Esophagus muscularis mucosa (tissue), 4 donors: ENCODE measurements around the gene ABCD4. TPM values are rescaled to one million over a fixed set of nuclear protein-coding genes. Genes with fewer than 3 reads are reported as not detected.

Experiments
- DNase-seq: peaks from one replicate; pipeline ENCODE4 v3.0.0-alpha.2; 2017; ENCODE audit errors: extremely low spot score
- H3K27ac ChIP-seq, 4 donors: fragments of 200-600 bp; sonication (generic); replicated peaks in 1 of 4; 1 replicate in 3 of 4; 2 replicates in 1 of 4; pipeline ENCODE4 v1.5.1; 2016 to 2019; ENCODE audit warnings: mild to moderate bottlenecking in 1 of 4
- H3K27me3 ChIP-seq, 4 donors: fragments of 200-600 bp; sonication (generic); one replicate each; pipeline versions ENCODE4 v1.5.1 to v1.6.0; 2016 to 2019
- H3K36me3 ChIP-seq, 4 donors: fragments of 200-600 bp; sonication (generic); one replicate each; pipeline ENCODE4 v1.5.1; 2016 to 2019
- H3K4me1 ChIP-seq, 4 donors: fragments of 200-600 bp; sonication (generic); one replicate each; pipeline ENCODE4 v1.5.1; 2016 to 2019
- H3K4me3 ChIP-seq, 4 donors: fragments of 200-600 bp; sonication (generic); 1 replicate in 2 of 4; 2 replicates in 2 of 4; pipeline ENCODE4 v1.5.1; 2016 to 2019; ENCODE audit warnings: mild to moderate bottlenecking in 4 of 4, moderate library complexity in 1 of 4
- H3K9me3 ChIP-seq, 4 donors: fragments of 200-600 bp; sonication (generic); 1 replicate in 3 of 4; 2 replicates in 1 of 4; pipeline ENCODE4 v1.5.1; 2016 to 2019
- EP300 ChIP-seq: sonication (generic); formaldehyde crosslinking; IDR thresholded peaks from one replicate; pipeline ENCODE4 v1.6.1; 2017; ENCODE audit warnings: antibody characterized with exemption
- POLR2A ChIP-seq: fragments of 450-650 bp; IDR thresholded peaks from one replicate; pipeline ENCODE4 v1.6.1; 2017; ENCODE audit warnings: antibody characterized with exemption, moderate library complexity, mild to moderate bottlenecking, low read depth
- POLR2AphosphoS5 ChIP-seq, 2 donors: sonication (generic); formaldehyde crosslinking; IDR thresholded peaks; one replicate each; pipeline ENCODE4 v1.6.1; 2017; ENCODE audit warnings: antibody characterized with exemption in 2 of 2
- WGBS: methylation state at CpG from one replicate; pipeline ENCODE4 v1.1.5; 2018; 5-methylcytosine and 5-hydroxymethylcytosine counted together
- intact Hi-C: fragments of 100-400 bp; cut with DNase I; formaldehyde crosslinking; loops from one replicate; pipeline ENCODE4 v1.15.1; 2023
- total RNA-seq, 4 donors: library from RNA; depleted of rRNA; stranded (reverse); fragments of >200 nt; gene quantifications; one replicate each; pipeline versions ENCODE4 v1.1.0 to v1.2.1, GENCODE V29; 2016
- TF ChIP-seq, protein P1 (sequence below), 3 experiments: fragments of 200-600 bp in 2 of 3; fragments of 450-650 bp in 1 of 3; sonication (generic) in 2 of 3; IDR thresholded peaks; one replicate each; pipeline ENCODE4 v1.5.1; 2017 to 2019; ENCODE audit warnings: antibody characterized with exemption in 3 of 3, mild to moderate bottlenecking in 2 of 3, moderate library complexity in 1 of 3

The ABCD4 gene
- total RNA-seq, 4 donors from 2014 or later = 25.5 to 39.5 (median 29.3) TPM

DNA sequence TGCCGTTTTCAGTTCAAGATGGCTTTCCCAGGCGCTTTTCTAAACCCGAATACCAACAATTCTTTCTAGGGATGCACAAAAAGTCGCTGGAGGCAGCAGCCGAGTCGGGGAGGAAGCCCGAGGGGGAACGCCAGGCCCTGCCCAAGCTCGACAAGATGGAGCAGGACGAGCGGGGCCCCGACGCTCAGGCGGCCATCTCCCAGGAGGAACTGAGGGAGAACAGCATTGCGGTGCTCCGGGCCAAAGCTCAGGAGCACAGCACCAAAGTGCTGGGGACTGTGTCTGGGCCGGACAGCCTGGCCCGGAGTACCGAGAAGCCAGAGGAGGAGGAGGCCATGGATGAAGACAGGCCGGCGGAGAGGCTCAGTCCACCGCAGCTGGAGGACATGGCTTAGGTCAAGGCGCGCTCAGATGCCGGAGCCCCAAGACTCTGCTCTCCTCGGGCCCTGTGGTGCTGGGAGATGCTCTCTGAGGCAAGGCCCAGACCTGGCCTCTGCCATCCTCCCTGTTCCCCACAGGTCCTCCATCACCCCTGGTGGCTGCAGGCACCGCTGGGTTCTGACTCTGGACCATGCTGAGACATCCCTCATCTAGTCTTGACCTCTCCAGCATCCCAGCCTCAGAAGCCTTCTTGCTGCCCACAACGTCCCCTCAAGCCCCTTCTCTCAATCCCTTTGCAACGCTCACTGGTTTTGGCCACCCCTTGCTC, 42.1 kb downstream of the ABCD4 start:
- H3K9me3 ChIP-seq = no peaks in the 10 kb centered on the region
- H3K4me3 ChIP-seq = no peak overlapping the region
- DNase-seq = no peak
- peaks cover 0 to 24% (median 0%) of the 10 kb centered on the region in 4 donors for H3K27me3 ChIP-seq
- TF ChIP-seq EP300 = no peak
- no peak for TF ChIP-seq POLR2AphosphoS5 (IDR thresholded peaks at IDR 0.05)
- TF ChIP-seq, protein P1, sequence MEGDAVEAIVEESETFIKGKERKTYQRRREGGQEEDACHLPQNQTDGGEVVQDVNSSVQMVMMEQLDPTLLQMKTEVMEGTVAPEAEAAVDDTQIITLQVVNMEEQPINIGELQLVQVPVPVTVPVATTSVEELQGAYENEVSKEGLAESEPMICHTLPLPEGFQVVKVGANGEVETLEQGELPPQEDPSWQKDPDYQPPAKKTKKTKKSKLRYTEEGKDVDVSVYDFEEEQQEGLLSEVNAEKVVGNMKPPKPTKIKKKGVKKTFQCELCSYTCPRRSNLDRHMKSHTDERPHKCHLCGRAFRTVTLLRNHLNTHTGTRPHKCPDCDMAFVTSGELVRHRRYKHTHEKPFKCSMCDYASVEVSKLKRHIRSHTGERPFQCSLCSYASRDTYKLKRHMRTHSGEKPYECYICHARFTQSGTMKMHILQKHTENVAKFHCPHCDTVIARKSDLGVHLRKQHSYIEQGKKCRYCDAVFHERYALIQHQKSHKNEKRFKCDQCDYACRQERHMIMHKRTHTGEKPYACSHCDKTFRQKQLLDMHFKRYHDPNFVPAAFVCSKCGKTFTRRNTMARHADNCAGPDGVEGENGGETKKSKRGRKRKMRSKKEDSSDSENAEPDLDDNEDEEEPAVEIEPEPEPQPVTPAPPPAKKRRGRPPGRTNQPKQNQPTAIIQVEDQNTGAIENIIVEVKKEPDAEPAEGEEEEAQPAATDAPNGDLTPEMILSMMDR (IDR thresholded peaks at IDR 0.05) = no peak
- no peak for TF ChIP-seq POLR2A
- intact Hi-C loops = no loop called here
- peaks cover 5 to 21% (median 19%) of the 10 kb centered on the region in 4 donors for H3K4me1 ChIP-seq
- WGBS = 94% methylated on average over 19 of the region's 29 CpGs
- no peaks in the 10 kb centered on the region for H3K36me3 ChIP-seq
- no peak overlapping the region for H3K27ac ChIP-seq

DNA sequence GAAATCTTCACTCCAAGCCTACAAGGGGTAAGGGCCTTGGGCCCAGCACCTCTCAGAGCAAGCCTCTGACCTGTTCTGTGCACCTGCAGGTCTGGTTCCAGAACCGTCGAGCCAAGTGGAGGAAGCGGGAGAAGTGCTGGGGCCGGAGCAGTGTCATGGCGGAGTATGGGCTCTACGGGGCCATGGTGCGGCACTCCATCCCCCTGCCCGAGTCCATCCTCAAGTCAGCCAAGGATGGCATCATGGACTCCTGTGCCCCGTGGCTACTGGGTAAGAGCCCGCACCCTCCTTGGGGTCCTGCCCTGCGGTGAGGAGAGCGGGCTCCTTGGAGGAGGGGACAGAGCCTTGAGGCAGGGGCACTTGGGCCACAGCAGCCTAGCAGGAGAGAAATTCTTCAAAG, 43.2 kb downstream of the ABCD4 start:
- intact Hi-C loops = no loop called here
- H3K4me3 ChIP-seq = no peak overlapping the region
- peaks cover 5 to 21% (median 19%) of the 10 kb centered on the region in 4 donors for H3K4me1 ChIP-seq
- H3K27ac ChIP-seq = no peak overlapping the region
- H3K9me3 ChIP-seq = no peaks in the 10 kb centered on the region
- 95% methylated on average over 4 of the region's 12 CpGs for WGBS
- DNase-seq = no peak
- TF ChIP-seq POLR2AphosphoS5 (IDR thresholded peaks at IDR 0.05) = no peak
- TF ChIP-seq, protein P1 (IDR thresholded peaks at IDR 0.05) = no peak
- no peak for TF ChIP-seq EP300
- peaks cover 0 to 24% (median 0%) of the 10 kb centered on the region in 4 donors for H3K27me3 ChIP-seq
- no peaks in the 10 kb centered on the region for H3K36me3 ChIP-seq

DNA sequence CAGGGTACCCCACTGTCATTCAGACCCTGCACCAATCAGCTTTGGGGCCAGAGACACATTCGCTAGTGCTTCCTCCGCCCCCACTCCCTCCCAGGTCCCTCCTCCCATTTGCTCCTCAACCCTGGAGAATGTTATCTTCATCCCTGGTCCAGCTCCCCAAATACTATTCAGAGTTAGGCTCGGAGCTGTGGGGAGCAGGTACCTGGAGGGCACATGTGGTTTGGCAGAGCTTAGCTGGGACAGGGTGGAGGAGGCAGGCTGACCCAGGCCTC, 44.0 kb downstream of the ABCD4 start:
- no peak overlapping the region for H3K27ac ChIP-seq
- H3K27me3 ChIP-seq = peaks cover 0 to 29% (median 0%) of the 10 kb centered on the region in 4 donors
- DNase-seq = no peak
- WGBS = no CpG with 5 or more reads among the region's 3 CpGs
- H3K4me1 ChIP-seq = peaks cover 5 to 21% (median 19%) of the 10 kb centered on the region in 4 donors
- H3K4me3 ChIP-seq = peak overlapping the region in 3 of 4 donors; percentile 56 to 69 (median 68)
- no peaks in the 10 kb centered on the region for H3K9me3 ChIP-seq
- no peak for TF ChIP-seq POLR2AphosphoS5 (IDR thresholded peaks at IDR 0.05)
- no peak for TF ChIP-seq EP300
- no peak for TF ChIP-seq POLR2A
- TF ChIP-seq, protein P1 (IDR thresholded peaks at IDR 0.05) = no peak
- H3K36me3 ChIP-seq = no peaks in the 10 kb centered on the region
- intact Hi-C loops = no loop called here

DNA sequence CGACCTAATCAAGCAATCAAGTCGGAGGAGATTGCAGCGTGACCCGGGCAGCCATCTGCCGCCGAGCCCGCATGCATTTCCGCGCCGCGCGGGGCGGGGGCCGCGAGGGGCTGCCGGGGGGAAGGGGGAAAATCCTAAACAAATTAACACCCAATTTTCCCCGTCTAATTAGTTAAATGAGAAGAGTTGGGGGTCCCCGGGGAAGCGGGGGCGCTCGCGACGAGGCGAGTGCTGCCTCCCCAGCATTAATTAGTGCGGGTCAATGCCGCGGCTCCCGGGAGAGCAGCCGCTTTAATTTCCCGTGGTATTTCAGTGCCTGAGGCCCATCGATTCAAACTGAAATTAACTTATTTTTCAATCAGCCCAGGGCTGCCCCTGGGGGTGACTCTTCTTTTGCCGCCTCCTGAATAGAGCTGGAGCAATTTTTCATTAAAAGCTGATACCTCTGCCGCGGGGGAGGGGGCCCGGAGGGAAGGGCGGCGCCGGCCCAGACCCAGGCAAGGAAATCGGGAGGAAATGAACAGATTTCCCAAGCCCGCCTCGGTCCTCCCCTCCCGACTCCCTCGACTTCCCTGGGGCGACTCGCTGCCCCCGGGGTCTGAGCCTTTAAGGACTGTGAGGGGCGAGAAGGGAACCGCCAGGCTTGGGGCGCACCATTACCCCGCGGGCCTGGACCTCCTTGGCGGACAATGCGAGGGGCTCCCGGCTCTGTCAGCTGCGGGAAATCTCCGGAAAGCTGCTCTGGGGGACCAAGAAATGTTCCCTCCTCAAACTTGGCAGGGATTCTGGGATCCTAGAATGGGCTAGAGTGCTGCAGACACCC, 44.6 kb downstream of the ABCD4 start:
- no peaks in the 10 kb centered on the region for H3K36me3 ChIP-seq
- intact Hi-C loops = no loop called here
- TF ChIP-seq, protein P1 (IDR thresholded peaks at IDR 0.05) = no peak
- TF ChIP-seq POLR2A = no peak
- TF ChIP-seq EP300 = no peak
- TF ChIP-seq POLR2AphosphoS5 (IDR thresholded peaks at IDR 0.05) = no peak
- H3K27me3 ChIP-seq = peaks cover 0 to 32% (median 0%) of the 10 kb centered on the region in 4 donors
- peak overlapping the region; percentile 56 to 69 (median 64) for H3K4me3 ChIP-seq
- no peak overlapping the region for H3K27ac ChIP-seq
- WGBS = 1% methylated on average over 45 of the region's 56 CpGs
- peaks cover 5 to 21% (median 19%) of the 10 kb centered on the region in 4 donors for H3K4me1 ChIP-seq
- no peak for DNase-seq
- H3K9me3 ChIP-seq = no peaks in the 10 kb centered on the region
